Measurements from ENCODE around the gene LCE6A.

GRCh38 chr1:152884966-152885624 lies 42.4 kb downstream of the LCE6A start:
- TF ChIP-seq CTCF (IDR thresholded peaks at IDR 0.05; ENCODE audit: poor library complexity): no peak
- no peak for TF ChIP-seq EZH2 (IDR thresholded peaks at IDR 0.05; ENCODE audit: borderline replicate concordance)
- TF ChIP-seq EZH2phosphoT487 (IDR thresholded peaks at IDR 0.05; ENCODE audit: low read depth, severe bottlenecking, unreplicated experiment): no peak
